ENCODE data around the gene CRTAC1.
A peak's percentile ranks its signal among the peaks of the same experiment; 100 is the strongest.

The CRTAC1 gene, protein sequence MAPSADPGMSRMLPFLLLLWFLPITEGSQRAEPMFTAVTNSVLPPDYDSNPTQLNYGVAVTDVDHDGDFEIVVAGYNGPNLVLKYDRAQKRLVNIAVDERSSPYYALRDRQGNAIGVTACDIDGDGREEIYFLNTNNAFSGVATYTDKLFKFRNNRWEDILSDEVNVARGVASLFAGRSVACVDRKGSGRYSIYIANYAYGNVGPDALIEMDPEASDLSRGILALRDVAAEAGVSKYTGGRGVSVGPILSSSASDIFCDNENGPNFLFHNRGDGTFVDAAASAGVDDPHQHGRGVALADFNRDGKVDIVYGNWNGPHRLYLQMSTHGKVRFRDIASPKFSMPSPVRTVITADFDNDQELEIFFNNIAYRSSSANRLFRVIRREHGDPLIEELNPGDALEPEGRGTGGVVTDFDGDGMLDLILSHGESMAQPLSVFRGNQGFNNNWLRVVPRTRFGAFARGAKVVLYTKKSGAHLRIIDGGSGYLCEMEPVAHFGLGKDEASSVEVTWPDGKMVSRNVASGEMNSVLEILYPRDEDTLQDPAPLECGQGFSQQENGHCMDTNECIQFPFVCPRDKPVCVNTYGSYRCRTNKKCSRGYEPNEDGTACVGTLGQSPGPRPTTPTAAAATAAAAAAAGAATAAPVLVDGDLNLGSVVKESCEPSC

GRCh38 chr10:98030093-98030821 lies at the start of gene CRTAC1:
TSS of gene CRTAC1 (minus strand) at chr10:98030621. CDS start at chr10:98030472, 149 bp downstream.
- DNase-seq (ENCODE audit: low read depth in 2 of 2) = no peak

DNA sequence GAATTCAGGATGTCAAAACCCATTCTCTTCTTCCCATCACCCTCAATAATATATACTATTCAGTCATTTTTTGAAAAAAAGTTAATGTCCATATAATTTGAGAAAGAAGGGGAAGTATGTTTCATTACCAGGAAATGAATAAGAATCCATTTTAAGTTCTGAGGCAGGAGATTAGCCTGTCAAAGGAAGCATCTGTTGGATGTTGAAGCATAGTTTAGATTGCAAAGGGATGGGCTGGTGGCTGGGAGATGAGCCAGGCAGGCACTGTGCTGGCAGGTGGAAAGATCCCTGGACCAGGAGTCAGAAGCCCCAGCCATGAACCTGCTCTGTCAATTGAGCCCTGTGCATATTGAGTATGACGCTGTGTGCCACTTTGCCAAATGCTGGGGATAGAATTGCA lies 48.4 kb upstream of the CRTAC1 start:
- no peak for DNase-seq (ENCODE audit: low read depth in 2 of 2)

GRCh38 chr10:98077223-98077622 lies 46.8 kb upstream of the CRTAC1 start:
- DNase-seq (ENCODE audit: low read depth in 2 of 2) = no peak

GRCh38 chr10:98076086-98076485 lies 45.7 kb upstream of the CRTAC1 start:
- DNase-seq (ENCODE audit: low read depth in 2 of 2) = no peak

- no peak for DNase-seq (ENCODE audit: low read depth in 2 of 2)
Measured at GRCh38 chr10:98074315-98074911, 44.0 kb upstream of the CRTAC1 start.

DNA sequence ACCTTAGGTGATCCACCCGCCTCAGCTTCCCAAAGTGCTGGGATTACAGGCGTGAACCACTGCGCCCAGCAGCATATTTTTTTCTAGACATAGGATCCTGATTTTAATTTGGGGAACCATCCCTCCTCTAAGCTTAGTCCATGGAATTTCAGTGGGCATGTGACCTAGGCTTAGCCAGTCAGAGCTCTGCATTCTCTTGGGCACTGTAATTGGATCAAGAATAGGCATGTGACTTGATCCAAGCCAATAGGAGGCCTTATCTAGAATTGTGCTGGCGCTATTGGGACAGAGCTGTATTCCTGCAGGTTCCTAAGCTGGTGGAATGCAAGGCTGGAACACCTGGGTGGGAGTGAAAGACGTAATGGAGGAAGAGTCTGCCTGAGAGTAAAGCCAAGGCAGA lies 36.7 kb upstream of the CRTAC1 start:
- no peak for DNase-seq (ENCODE audit: low read depth in 2 of 2)

GRCh38 chr10:98063740-98064027 lies 33.3 kb upstream of the CRTAC1 start:
- no peak for DNase-seq (ENCODE audit: low read depth in 2 of 2)

DNA sequence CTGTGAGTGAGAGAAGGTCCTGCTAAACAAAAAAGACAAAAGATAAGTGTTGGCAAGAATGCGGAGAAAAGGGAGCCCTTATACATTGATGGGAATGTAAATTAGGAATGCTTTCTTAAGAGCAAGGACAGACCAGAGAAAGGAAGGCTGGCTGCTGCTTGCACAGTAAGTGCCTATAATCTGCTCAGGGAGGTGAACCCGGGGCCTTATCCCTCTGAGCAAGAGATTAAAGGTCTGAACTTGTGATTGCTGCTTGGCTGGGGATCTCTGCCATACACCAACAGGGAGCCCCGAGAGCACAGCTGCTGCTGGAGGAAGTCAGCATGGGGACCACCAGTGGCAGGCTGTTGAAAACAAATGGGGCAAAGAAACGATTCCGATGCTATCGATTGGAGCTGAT lies 32.0 kb upstream of the CRTAC1 start:
- no peak for DNase-seq (ENCODE audit: low read depth in 2 of 2)

DNA sequence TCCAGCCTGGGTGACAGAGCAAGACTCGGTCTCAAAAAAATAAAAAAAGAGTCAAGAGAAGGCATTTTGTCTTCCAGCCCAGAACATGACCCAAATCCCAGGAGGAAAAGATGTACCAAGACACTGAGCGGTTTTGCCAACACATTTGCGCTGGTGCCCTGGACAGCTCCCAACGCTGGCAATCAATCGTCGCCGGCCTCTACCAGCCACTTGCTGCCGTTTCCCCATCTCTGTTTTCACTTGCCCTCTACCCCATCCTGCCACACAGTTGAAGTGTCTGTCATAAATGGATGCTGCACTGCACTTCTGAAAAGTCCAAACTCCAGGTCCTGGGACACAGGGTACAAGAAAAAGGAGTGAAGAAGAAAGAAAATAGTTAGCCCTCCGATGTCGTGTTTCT lies 29.7 kb upstream of the CRTAC1 start:
- no peak for DNase-seq (ENCODE audit: low read depth in 2 of 2)

DNA sequence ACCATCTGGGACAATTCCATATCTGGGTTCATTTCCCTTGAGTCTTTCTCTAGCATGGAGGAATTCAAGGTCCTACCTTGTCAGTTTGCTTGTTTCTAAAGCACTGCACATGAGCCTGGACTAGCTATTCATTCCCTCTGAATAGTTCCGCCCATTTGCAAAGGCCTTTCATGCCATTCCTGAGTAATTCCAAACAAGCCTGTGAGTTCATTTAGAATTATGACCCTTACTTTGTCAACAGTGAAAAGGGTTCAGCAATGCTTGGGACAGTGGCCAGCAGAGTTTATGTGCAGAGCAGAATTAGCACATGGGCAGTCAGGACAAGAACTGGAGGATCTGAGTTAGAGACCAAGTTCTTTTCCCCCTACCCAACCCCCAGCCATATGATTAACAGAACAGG lies 27.9 kb upstream of the CRTAC1 start:
- no peak for DNase-seq (ENCODE audit: low read depth in 2 of 2)

DNA sequence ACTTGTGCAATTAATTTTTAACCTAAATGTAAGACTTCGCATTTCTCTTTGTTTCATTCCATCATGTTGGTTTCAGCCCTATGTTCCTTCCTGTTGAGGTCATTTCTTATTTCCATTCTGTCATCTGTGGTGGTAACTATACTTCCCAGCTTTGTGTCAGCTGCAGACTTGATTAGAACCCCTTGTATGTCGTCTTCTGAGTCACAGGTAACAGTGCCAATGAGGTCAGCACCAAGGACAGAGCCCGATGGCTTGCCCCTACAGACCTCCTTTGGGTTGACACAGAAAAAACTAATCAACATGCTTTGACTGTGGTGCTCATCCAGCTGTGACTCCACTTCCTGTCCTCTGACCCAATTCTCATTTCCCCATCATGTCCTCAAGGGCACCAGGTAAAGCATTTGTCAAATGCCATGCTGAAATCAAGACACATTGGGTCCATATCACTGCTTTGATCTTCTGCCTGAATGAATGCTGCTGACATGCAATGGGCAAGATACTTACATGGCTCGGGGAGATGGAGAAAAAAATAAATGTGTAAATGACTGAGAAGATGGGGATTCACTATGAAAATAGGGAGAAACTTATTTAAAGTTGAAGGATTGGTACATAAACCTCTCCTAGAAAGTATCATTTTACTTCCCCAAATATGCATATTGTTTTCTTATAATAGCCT lies 25.6 kb upstream of the CRTAC1 start:
- no peak for DNase-seq (ENCODE audit: low read depth in 2 of 2)

DNA sequence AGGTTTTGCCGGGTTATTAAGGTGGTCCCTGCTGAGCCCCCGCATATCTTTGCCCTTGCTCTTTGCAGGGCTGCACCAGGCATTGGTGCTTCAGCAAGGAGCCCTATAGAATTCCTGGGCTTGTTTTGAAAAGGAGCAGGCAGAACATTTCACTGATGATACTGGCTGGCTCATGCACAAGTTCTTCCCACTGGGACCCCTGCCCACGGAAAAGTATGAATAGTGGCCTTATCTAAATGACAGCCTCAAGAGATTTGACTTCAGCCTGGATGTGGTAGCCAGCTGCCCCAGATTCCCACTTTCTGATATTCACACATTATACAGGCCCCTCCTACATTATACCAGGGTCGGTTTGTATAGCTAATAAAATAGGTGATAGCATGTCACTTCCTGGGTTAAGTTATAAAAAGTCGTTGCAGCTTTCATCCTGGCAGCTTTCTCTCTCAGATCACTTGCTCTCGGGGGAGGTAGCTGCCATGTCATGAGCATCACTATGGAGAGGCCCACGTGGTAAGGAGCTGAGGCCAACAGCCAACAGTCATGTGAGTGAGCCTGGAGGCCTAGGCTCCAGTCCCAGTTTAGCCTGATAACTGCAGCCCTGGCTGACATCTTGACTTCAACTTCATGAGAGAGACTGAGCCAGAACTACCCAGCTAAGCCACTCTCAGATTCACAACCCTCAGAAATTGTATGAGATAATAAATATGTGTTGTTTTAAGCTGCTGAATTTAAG lies 16.8 kb upstream of the CRTAC1 start:
- no peak for DNase-seq (ENCODE audit: low read depth in 2 of 2)

DNA sequence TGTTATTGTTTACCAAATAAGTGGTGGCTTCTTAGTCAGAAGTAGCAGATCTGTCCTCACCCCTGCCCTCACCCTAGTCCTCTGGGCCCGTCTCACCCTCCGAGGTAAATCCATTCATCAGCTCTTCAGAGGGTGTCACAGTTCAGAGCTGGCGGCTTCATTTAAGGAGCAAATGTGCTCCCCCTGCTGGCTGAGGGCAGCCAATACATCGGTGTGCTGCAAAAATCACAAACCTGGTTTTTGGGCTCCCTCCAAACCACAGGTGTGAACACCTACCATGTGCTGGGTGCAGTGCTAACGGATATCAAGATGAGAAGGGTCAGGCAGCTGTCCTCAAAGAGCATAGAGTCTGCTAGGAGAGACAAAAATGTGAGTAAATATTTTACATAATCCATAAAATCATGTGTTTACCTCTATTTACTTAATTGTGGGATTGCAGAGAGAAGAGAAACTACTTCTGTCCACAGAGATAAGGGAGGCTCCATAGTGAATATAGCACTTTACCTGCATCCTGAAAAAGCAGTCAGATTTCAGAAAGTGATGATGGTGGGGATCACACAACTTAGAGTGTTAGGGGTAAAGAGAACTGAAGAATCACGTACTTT lies 15.5 kb upstream of the CRTAC1 start:
- peak; percentile 27 to 37 for DNase-seq (ENCODE audit: low read depth in 2 of 2)

GRCh38 chr10:98041352-98042043 lies 11.1 kb upstream of the CRTAC1 start:
- peak; percentile 19 to 26 for DNase-seq (ENCODE audit: low read depth in 2 of 2)

GRCh38 chr10:98039690-98040381 lies 9.4 kb upstream of the CRTAC1 start:
- no peak for DNase-seq (ENCODE audit: low read depth in 2 of 2)

DNA sequence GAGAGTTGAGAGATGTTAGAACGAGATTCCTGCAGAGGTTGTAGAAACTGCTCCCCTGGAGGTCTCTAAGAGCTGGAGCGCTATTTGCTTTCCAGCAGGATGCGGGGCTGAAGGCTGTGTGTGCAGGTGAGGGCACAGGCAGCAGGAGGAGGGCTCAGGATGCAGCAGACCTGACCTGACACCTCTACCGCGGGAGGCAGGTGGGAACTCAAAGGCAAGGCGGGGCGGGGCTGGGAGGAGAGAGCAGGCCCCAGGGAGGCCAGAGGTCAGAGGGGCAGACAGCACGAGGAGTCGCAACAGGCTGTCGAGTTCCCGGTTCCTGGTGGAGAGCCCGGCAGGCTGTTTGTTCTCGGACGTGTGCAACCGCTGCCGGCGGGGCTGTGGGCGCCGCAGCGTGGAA lies 7.9 kb upstream of the CRTAC1 start:
- no peak for DNase-seq (ENCODE audit: low read depth in 2 of 2)

DNA sequence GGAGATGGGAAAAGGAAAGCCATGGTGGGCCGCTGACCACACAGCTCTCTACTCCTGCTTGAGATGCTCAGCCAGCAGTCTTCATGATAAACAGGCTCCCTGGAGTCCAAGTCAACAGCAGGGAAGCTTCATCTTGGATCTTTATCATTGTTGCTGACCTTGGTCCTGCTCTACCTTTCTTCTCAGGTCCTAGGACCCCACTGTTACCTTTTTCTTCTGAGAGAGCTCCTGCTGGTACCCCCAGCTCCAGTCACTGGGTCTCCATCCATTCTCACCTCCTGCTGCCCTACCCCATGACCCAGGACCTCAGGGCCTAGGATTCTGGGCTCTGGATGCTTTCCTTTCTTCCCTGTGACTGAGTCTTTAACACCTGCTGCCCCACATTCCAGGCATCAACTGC lies 5.2 kb upstream of the CRTAC1 start:
- DNase-seq (ENCODE audit: low read depth in 2 of 2) = no peak

DNA sequence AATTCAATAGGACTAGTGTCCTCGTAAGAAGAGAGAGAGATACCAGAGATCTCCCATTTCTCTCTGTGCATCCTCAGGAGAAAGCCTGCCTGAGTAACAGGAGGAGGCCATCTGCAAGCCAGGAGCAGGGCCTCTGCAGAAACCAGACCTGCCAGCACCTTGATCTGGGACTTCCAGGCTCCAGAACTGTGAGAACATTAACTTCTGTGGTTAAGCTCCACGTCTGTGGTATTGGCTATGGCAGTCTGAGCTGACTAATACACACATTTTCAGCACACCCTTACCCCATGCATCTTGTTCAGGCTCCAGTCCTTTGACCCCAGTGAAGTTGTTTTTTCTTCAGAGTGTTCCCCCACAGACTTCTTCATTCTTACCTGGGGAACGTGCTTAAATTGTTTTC lies 3.1 kb upstream of the CRTAC1 start:
- no peak for DNase-seq (ENCODE audit: low read depth in 2 of 2)

- no peak for DNase-seq (ENCODE audit: low read depth in 2 of 2)
Measured at GRCh38 chr10:98031440-98031839, 1.0 kb upstream of the CRTAC1 start.

GRCh38 chr10:98030991-98031431 lies 590 bp upstream of the CRTAC1 start:
- no peak for DNase-seq (ENCODE audit: low read depth in 2 of 2)

Measured in stimulated activated CD8-positive, alpha-beta memory T cell treated with anti-CD3 and anti-CD28 coated beads, Interleukin-2, amount 100 ng/mL, for 48 hours (primary cell).